ENCODE data around the gene TMOD3. TPM values are rescaled to one million over a fixed set of nuclear protein-coding genes. Genes with fewer than 3 reads are reported as not detected.
"Not testable (repeated sequence)": the region's sequence is repeated elsewhere in the genome, so short reads cannot be mapped to it uniquely, and the experiment has no call there.

Gene TMOD3
- total RNA-seq, 1 donor from 2014 or later = 17.4 TPM

- intact Hi-C loops (cut with DNase I) = no loop called here
- DNase-seq (ENCODE audit: low spot score) = no peak
Observed at GRCh38 chr15:51856714-51857380, 27.4 kb downstream of the TMOD3 start.

DNA sequence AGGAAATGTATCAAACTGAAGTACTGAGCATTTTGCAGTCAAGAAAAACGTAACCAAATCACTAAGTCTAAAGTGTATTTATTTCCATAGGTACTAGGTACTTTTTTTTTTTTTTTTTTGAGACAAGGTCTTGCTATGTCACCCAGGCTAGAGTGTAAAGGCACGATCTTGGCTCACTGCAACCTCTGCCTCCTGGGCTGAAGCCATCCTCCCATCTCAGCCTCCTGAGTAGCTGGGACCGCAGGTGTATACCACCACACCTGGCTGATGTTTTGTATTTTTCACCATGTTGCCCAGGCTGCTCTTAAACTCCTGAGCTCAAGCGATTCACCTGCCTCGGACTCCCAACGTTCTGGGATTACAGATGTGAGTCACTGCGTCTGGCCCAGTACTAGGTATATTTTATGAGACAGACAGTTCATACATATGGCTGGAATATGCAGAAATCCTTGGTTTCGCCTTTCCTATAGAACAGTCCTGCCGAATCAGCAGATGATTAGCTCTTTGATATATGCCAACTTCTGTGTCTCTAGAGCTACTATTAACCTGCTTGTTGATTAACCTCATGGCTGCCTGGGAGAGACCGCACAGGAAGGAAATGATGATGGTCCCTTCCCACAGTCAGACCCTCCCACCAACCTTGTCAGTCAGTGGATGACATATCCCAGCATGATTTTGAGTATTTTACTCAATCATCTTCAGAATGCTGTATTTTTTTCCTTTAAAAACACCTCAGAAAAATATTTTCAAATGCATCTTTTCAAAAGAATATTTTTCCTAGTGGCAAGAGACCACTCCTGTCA, 32.3 kb downstream of the TMOD3 start:
- no peak for DNase-seq (ENCODE audit: low spot score)
- intact Hi-C loops (cut with DNase I) = no loop called here

DNA sequence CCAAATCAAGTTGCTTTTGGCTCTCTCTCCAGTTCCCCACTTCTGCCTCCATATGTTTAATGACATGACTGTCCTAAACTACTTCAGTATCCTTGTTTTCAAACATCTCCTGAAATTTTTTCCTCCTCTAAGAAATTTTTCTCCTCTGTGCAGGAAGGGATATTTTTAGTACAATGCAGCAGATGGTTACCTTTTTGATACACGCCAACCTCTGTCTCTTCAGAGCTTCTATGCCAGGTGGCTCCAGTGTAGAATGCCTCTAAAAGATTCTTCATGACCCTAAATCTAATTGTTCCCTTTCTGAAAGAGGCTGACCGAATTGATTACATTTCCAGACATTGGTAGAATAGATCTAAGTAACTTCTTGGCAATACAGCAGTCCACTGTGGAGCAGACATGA, 33.7 kb downstream of the TMOD3 start:
- intact Hi-C loops (cut with DNase I) = no loop called here
- no peak for DNase-seq (ENCODE audit: low spot score)

GRCh38 chr15:51864408-51865056, 35.1 kb downstream of the TMOD3 start:
- no peak for DNase-seq (ENCODE audit: low spot score)
- intact Hi-C loops (cut with DNase I) = no loop called here

- DNase-seq (ENCODE audit: low spot score) = no peak
- intact Hi-C loops (cut with DNase I) = no loop called here
Observed at GRCh38 chr15:51865317-51865716, 35.9 kb downstream of the TMOD3 start.

DNA sequence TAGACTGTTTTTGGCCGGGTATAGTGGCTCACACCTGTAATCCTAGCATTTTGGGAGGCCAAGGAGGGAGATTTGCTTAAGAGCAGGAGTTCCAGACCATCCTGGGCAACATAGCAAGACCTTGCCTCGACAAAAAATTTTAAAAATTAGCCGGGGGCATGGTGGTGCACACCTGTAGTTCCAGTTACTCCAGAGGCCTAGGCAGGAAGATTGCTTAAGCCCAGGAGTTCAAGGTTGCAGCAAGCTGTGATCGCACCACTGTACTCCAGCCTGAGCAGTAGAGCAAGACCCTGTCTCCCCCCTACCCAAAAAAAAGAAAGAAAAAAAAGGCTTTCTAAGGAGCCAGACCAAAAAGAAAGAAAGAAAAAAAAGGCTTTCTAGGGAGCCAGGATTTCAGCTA, 36.7 kb downstream of the TMOD3 start:
- intact Hi-C loops (cut with DNase I) = no loop called here
- no peak for DNase-seq (ENCODE audit: low spot score)

GRCh38 chr15:51866751-51867150, 37.3 kb downstream of the TMOD3 start:
- no peak for DNase-seq (ENCODE audit: low spot score)
- intact Hi-C loops (cut with DNase I) = no loop called here

DNA sequence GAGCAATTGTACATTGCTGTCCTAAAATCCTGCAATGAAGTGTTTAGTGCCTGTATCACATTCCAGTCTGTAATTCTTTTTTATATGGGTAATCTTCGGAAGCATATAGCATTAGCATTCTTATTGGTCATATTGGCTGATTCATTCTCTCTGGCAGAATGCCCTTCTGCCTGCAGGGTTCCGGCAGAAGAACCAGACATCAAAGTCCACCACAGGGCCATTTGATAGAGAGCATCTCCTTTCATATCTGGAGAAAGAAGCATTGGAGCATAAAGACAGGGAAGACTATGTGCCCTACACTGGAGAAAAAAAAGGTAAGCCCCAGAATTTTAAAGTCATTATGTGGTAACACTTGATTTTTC, 39.6 kb downstream of the TMOD3 start:
- no peak for DNase-seq (ENCODE audit: low spot score)
- intact Hi-C loops (cut with DNase I) = no loop called here

- no peak for DNase-seq (ENCODE audit: low spot score)
- intact Hi-C loops (cut with DNase I) = no loop called here
Observed at GRCh38 chr15:51870774-51871173, 41.3 kb downstream of the TMOD3 start.

GRCh38 chr15:51874751-51875644, 45.5 kb downstream of the TMOD3 start:
- intact Hi-C loops (cut with DNase I) = no loop called here
- no peak for DNase-seq (ENCODE audit: low spot score)

GRCh38 chr15:51876169-51876568, 46.7 kb downstream of the TMOD3 start:
- no peak for DNase-seq (ENCODE audit: low spot score)
- intact Hi-C loops (cut with DNase I) = no loop called here

GRCh38 chr15:51878446-51879386, 49.3 kb downstream of the TMOD3 start:
- intact Hi-C loops (cut with DNase I) = no loop called here
- no peak for DNase-seq (ENCODE audit: low spot score)

DNA sequence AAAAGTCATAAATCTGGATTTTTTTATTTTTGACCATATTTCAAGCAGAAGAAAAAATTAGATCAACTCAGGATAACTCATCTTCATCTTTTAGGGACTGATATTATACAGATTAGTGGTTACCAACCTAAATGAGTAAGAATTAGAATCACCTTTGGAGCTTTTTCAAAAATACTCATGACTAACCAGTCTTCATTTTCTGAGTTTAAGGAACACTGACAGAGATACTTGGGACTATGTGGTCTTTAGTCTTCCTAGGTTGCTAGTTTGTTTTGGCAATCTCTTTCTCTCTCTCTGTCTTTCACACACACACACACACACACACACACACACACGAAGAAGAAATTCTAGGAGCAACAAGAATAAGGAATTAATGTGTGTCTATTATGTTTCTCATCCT, 50.1 kb downstream of the TMOD3 start:
- intact Hi-C loops (cut with DNase I) = no loop called here
- no peak for DNase-seq (ENCODE audit: low spot score)

DNA sequence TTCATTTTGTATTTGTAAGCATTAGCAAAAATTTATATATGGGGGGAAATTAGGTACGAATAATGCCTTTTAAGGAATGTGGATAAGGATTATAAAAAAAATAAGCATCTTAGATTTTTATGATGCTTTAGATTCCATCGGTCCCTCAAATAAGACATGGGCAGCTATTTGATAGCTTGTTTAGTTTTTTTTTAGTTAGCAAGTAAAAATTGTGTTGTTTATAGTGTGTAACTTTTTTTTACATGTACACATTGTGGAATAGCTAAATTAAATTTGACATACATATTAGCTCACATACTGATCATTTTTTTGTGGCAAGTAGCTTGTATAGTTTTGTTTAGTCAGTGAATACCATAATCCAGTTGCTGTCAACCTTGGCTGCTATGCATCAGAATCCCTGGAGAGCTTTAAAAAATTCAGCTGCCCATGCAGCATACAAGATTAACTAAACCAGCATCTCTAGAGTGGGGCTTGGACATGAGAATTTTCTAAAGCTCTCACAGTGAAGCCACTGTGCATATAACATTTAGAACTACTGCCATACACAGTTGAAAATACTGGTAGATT, 53.9 kb downstream of the TMOD3 start:
- no peak for DNase-seq (ENCODE audit: low spot score)
- intact Hi-C loops (cut with DNase I) = loop anchor here (10.0 kb wide), 1 partner anchor 49 kb away; no protein-coding TSS in a partner anchor

- intact Hi-C loops (cut with DNase I) = loop anchor here (10.0 kb wide), 1 partner anchor 49 kb away; no protein-coding TSS in a partner anchor
Observed at GRCh38 chr15:51884041-51884440, 54.6 kb downstream of the TMOD3 start.

DNA sequence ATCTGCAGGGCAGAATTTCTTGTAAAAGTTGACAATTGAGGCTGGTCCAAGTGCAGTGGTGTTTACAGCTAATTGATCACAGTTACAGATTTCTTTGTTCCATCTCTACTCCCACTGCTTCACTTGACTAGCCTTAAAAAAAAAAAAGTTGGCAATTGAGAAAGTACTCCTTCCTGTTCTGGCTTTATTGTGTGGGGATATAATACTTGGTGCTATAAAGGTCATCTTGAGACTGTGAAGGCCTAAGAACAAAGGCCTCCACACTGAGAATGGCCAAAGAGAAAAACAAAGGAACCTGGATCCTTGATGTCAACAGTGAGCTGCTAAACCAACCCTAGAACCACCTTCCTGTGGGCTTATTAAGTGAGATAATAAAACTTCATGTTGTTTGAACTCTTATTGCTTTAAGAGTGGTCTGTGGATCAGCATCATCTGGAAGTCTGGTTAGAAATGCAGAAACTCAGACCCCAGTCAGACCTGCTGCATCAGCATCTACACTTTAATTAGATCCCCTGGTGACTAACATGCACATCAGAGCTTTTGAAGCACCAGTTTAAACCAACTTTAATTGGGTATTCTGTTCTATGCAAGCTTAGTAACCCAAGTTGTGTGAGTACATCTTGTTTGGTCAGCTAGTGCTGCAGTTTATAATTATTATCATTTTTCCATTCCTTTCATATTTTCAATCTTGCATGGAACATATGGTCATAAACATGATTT, 55.2 kb downstream of the TMOD3 start:
- no peak for DNase-seq (ENCODE audit: low spot score)
- intact Hi-C loops (cut with DNase I) = loop anchor here (10.0 kb wide), 1 partner anchor 50 kb away; no protein-coding TSS in a partner anchor

More at GRCh38 chr15:51884041-51884440, 54.6 kb downstream of the TMOD3 start:
- no peak for DNase-seq (ENCODE audit: low spot score)

DNA sequence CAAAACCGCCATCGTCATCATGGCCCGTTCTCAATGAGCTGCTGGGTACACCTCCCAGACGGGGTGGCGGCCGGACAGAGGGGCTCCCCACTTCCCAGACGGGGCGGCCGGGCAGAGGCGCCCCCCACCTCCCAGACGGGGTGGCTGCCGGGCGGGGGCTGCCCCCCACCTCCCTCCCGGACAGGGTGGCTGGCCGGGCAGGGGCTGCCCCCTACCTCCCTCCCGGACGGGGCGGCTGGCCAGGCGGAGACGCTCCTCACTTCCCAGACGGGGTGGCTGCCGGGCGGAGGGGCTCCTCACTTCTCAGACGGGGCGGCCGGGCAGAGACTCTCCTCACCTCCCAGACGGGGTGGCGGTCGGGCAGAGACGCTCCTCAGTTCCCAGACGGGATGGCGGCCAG, 56.3 kb downstream of the TMOD3 start:
- DNase-seq (ENCODE audit: low spot score) = not testable (repeated sequence)
- intact Hi-C loops (cut with DNase I) = loop anchor here (10.0 kb wide), 1 partner anchor 51 kb away; no protein-coding TSS in a partner anchor

Data from cardiac septum (tissue), 1 donor.